Urothelium cell line (cell line): ENCODE results near the gene CXCR2.
"Not testable (repeated sequence)": the region's sequence is repeated elsewhere in the genome, so short reads cannot be mapped to it uniquely, and the experiment has no call there.

ENCODE experiments used
- DNase-seq: peaks from one replicate; pipeline ENCODE4 v3.0.0; 2011; ENCODE audit warnings: low spot score, mixed read lengths
- FAIRE-seq: peaks from 2 replicates; lab custom pipeline; 2011; peaks lifted over from hg19 to GRCh38; lab: Jason Lieb, UNC

CXCR2 gene

DNA sequence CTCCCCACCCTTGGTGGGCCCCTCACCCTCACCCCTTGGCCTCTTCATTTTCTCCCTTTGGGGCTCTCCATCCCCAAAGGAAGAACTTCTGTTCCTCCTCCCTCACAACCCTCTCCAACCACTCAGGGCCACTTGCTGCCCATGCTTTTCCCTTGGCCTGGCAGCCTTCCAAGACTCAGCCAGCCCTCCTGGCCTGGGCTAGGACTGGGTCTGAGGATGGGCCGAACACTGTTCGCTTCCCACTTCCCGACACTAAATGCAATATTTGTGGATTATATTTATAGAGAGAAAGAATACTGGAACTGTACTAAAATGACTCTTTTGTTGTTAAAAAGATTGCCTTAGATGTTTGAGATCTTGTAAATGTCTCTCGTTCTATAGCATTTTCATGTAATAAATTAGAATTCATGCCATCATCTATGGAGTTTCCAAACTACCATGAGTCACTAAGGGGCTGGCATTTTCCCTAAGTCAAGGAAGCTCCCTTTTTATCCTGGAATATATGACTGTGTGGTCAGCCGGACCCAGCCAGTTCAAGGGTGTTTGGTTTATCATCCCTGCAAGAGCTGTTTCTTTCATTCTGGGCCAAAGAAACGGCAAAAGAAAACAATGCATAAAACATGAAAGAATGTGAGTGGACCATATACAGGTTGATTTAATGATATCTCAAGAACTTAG, 3.8 kb downstream of the CXCR2 start:
- FAIRE-seq (no peak), DNase-seq (no peak)

DNA sequence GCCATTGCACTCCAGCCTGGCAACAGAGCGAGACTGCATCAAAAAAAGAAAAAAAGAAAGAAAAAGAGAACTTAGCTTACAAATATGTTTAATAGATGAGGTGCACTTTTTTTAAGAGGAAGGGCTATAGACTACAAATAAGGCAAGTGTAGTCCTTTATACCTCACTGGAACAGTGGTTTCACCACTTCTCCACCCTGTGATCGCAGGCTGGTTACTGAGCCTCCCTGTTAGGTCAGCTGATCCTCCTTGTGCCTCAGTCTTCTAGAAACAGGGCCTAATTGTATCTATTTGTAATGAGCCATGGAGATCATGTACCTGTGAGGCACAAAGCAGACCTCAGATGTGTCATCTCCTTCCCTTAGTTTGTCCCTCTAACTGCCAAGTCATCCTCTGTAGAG, 4.5 kb downstream of the CXCR2 start:
- FAIRE-seq (no peak), DNase-seq (no peak)

DNA sequence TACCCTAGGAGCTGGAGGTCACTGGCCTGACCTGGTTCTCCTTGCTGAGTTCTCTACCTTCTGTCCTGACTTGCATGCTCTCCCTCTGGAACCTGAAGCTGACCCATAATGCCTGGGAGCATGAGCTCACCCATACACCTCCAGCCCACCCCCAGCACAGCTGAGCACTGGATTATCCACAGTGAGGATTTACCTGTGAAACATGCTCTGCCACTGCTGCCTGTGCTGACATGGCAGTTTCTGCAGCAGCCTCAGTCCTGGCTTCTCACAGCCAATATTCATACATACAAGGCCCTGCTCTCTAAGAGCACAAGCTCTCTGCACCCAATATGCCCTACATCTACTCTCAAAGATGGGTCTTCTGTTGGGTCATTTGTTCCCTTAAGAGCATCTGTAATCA, 5.0 kb downstream of the CXCR2 start:
- FAIRE-seq = no peak
- no peak for DNase-seq

DNA sequence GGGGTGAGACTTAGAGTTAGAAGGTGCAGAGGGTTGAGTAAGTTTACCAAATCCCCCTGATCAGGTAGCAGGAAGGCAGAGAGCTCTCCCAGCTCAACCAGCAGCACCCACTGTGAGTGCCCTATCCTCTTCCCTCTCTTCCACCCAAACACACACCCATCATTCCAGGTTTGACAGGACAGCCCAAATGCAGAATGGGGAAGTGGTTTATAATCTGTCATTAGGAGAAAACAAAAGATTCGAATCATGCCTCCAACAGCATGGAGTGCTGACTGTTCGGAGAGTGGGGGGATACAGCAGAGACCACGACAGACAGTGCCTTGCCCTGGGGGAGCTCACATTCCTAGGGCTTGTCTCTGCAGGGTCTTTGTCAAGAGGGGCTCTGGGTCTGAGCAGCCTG, 11.7 kb downstream of the CXCR2 start:
- FAIRE-seq (no peak), DNase-seq (no peak)

DNA sequence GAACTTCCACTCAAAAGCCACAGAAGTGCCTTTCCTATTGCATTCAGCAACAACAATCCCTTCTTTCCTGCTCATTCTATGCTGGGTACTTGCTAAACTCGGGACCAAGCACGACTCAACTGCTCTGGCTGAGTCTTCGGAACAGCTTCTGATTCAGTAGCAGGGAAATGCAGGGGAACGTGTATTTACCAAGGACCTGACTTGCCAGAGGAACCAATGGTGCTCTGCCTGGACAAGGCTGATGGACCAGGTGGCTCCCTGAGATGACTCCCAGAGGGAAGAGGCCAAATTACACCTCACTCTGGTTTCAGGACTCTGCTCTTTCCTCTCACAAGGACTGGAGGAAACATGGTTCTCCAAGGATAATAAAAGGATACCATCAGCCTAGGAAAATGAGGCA, 12.2 kb downstream of the CXCR2 start:
- DNase-seq (no peak), FAIRE-seq (no peak)

DNA sequence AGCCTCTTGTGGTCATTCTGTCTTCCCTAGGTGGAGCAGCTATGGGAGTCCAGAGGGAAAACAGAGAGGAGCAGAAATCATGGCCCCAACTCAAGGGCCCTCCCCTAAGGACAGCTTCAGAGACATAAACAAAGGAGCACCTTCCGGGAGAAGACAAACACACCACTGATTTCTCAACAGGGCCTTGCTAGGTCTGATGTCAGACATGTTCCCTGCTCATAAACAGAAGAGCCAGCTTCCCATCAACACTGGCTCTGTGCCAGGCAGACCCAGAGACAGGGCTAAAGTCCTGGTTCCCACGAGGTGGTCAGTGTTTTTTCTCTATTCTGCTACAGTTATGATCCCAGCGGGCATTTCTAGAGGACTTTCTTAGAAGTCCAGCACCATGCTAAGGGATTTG, 19.3 kb downstream of the CXCR2 start:
- FAIRE-seq (no peak), DNase-seq (no peak)

DNA sequence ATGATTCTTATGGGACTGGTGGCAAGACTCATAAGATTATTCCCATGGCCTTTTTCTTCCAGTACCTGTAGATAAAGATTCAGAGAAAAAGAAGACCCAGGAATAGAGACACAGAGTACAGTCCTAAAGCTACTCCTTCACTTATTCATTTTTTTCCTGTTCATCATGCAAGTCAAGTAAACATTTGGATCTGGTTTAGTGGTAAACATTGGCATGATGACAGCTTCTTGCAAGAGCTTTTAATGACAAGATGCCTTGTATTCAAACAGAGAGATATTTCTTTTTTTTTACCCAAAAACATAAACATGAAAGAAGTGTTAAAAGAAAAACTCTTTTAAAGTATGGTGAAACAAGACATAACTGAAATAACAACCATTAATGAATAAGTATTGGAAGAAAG, 20.2 kb downstream of the CXCR2 start:
- no peak for DNase-seq
- FAIRE-seq = no peak

DNA sequence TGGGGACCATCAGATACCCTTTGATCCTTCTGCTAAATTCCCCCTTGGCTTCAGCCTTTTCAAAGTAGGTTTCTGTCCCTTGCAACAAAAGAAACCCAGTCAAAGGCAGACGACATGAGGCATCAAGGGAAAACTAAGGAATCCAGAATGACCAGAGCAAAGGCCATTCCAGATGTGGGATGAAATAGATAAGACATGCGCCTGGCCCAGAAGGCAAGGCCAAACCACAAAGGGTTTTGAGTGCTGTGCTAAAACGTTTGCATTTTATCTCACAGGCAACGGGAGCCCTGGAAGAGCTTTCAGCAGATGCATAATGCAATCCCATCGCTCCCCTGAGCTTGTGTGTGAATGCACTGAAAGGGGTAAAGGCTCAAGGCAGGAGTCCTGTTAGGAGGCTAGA, 23.3 kb downstream of the CXCR2 start:
- FAIRE-seq (no peak), DNase-seq (no peak)

DNA sequence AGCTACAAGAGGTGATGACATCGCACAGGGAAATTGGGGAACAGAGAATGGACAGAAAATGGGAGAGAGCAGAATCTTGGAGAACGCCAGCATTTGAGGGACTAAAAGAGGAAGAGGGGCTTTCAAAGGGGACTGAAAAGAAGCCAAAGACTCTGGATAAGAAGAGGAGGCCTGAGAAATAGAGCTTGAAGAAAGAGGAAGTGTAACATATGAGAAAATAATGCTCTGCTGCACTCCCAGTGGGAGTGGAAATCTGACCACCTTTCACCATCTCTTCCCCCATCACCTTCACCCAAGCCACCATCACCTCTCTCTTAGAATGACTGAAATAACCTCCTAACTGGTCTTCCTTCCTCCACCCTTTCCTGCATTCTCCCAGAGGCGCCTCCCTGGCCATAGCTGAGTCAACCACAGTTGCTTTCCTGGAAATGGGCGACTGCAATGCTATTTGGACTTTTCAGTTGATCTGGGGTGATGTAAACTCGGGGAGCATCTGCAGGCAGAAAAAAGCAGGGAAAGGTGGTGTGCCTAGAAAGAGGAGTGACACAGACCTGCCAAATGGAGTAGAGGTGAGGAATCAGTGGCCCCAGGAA, 24.1 kb downstream of the CXCR2 start:
- FAIRE-seq = no peak
- no peak for DNase-seq

DNA sequence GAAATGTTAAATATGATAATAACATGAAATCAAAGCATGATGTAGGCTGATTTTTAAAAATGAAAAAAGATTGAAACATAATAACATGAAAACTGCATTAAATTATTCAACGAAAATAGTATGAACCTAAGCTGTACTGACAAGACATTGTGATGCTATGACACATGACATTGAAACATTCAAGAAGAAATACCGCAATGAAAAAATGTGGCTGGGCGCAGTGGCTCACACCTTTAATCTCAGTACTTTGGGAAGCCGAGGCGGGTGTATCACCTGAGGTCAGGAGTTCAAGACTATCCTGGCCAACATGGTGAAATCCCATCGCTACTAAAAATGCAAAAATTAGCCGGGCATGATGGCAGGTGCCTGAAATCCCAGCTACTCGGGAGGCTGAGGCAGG, 26.3 kb downstream of the CXCR2 start:
- no peak for FAIRE-seq
- no peak for DNase-seq

DNA sequence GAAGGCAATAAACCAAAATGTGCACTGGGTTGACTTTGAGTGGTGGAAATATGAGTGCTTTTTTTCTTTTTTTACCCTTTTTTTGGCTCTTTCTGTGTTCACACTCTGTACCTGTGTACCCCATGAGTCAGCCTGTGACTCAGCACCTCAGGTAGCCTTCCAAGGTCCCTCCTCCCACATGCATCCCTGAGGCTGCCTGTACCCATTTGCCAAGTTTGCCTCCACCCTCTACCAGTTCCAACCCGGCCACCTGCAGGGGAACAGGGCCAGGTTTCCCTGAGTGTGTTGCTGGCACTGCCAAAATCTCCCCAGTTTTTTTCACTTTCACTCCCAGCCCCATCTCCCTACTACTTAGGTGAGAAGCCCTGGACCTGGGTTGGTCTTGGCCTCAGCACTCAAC, 26.9 kb downstream of the CXCR2 start:
- FAIRE-seq (no peak), DNase-seq (peak; percentile 30)

DNA sequence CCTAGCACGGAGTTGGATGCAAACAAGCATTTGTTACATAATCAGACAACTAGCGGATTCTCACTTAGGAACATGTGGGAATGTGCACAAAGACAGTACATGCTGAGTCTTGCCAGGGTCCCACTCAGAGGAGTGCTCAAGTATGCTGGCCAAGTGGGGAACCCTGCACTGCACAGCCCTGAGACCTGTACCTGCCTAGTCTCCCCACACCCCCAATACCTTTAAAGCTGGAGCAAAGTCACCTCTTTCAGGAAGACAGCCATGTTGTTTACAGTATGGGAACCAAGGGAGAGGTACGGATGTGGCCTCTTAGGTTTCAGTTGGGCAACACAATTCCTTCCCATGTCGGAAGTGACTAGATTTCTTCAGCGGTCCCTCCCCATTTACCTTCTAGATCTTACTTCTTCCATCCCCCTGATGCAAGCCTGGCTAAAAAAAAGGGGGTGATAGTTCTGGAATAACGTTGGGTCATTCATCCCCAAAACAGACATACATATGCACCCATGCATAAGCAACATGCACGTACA, 30.2 kb downstream of the CXCR2 start:
- FAIRE-seq = no peak
- DNase-seq = no peak

DNA sequence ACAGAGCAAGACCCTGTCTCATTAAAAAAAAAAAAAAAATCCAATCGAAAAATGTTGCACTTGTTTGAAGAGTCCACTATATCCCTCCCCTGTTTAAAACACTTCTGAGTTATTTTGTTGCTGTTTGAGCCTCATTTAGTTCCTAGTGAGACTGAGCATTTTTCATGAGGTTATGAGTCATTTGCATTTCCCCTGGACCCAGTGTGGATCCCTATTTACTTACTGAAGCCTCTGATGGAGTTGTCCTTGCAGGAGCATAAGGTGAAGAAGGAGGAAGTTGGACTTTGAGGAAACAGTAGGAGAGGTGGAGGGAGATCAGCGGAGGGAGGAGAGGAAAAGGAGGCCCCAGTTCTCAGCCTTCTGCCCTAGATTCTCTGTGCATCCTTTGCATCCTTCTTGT, 35.8 kb downstream of the CXCR2 start:
- FAIRE-seq (no peak), DNase-seq (no peak)

DNA sequence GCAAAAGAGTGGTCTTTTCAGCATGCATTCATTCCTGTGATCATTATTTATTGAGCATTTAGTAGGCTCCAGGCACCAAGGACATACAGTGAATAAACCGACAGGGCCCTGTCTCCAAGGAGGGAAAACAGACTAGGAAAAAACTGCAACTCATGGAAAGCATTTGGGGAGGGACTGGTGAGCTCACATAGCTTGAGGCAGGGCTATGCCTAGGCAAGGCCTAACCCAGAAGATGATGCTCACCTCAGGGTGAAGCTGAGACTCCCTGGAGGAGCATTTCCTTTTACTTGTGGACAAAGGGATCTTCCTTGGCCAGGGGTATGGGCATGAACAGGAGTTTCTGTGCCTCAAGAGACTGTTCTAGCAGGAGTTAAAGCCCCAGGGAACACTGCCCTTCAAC, 37.0 kb downstream of the CXCR2 start:
- FAIRE-seq = no peak
- DNase-seq = no peak

DNA sequence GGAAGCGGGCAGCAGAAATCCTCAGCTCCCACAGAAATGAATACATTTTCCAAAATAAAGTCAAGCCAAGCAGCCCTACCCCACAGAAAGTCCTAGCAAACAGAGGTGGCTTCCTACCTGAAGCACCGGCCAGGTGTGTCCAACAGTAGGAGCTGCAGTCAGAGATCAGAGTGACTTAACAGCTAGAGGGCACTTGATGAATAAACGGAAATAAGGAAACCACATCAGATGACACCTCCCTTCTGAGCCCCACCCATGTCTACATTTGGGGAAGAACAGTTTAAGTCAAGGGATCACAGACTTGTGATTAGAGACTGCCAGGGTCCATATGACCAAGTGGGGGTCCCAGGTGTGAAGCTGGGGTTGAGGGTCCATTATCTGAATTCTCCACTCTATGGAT, 41.0 kb downstream of the CXCR2 start, which contains the start of gene CXCR1:
Gene CXCR1 (minus strand): TSS at position 172 of the 400 bp plus-strand sequence. CDS start 1,751 bp downstream, outside the sequence.
- FAIRE-seq (no peak), DNase-seq (no peak)

DNA sequence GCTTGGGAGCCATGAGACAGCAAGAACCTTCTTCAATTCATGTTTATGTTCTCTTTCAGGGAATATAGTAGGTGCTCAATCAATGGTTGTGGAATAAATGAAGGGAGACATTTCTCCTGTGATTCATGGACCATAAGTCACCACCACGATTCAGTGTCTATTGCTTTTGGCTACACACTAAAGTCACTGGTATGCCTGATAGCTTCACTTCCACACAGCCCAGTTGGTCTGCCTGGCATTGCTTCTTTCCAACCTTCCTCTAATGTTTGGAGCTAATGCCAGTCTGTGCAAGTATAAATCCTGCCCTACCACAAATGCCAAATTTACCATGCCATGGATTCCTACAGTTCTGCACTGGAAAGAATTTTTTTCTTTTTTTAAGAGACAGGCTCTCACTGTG, 42.2 kb downstream of the CXCR2 start:
- no peak for FAIRE-seq
- no peak for DNase-seq

DNA sequence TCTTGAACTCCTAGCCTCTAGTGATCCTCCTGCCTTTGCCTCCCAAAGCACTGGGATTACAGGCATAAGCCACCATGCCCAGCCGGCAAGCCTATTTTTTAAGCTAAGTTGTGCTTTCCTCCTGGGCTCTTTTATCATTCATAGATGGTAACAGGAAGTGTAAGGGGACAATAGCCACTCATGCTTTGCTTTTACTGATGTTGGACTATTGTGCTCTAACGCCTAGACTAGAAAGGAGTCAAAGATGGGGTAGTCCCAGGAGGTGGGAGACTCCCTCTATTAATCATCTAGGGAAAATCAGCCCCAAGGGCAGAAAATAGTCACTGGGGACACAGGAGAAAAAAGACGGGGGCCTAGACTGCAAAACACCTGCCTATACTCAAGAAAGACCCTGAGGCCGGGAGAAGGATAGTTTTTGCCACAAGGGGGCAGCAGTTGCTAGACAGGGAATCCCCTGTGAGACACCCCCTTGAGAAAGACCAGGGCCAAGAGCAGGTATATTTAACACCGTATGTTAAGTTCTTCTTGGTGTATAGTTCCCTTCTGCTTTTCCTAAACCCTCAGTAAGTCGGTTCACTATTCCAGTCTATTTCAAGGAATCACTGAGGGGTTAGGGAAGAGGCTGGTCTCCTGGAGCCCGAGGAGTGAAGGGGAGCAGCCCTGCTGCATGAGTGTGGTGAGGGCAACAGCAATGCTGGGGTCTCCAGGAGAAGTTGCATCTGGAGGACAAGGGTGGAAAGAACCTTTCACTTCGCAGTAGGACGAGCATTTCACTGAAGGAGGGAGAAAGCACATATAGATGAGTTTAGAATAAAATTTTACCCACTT, 43.0 kb downstream of the CXCR2 start:
- FAIRE-seq (no peak), DNase-seq (peak; percentile 54)

DNA sequence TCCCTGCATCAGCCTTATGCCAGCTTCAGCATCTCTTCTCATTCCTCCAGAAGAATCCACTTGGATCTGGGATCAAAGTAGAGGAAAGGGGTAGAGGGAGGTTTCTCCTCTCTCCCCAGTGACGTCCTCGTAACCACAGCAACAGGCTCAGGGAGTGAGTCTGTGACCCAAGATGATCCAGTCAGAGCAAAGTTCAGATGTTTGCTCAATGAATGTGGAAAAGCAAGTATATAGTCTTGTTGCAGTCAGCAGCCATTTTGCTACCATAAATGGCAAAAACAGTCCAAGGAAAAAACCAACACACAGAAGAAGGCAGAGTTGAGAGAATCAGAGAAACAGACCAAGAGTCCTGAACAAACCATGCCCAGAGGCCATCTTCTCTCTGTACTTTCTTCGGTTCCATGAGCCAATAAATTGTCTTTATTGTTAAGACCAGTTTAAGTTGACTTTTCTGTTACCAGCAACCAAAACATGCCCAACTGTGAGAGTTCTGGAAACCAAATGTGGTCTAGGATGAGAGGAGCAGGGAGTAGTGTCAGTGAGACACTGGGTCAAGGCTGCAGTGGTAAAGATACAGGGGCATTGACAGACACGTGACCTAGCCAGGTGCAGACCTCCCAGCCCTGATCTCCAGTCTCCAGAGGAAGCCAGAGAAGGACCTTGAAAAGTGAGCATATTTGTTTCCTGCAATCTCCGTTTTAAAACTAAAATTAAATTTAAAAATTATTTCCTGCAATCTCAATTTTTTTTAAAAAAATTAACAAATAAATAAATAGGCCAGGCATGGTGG, 44.1 kb downstream of the CXCR2 start:
- no peak for DNase-seq
- FAIRE-seq = no peak

DNA sequence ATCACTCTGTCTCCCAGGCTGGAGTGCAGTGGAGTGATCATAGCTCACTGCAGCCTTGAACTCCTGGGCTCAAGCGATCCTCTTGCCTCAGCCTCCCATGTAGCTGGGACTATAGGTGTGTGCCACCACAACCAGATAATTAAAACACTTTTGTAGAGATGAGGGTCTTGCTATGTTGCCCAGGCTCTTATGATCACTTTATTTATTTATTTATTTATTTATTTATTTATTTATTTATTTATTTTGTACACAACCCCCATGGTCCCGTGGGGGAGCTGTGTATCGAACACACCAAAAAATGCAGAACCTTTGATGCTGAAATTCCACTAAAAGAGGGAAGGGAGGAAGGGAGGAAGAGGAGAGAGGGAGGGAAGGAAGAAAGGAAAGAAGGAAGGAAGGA, 45.9 kb downstream of the CXCR2 start:
- DNase-seq, FAIRE-seq: not testable (repeated sequence)

DNA sequence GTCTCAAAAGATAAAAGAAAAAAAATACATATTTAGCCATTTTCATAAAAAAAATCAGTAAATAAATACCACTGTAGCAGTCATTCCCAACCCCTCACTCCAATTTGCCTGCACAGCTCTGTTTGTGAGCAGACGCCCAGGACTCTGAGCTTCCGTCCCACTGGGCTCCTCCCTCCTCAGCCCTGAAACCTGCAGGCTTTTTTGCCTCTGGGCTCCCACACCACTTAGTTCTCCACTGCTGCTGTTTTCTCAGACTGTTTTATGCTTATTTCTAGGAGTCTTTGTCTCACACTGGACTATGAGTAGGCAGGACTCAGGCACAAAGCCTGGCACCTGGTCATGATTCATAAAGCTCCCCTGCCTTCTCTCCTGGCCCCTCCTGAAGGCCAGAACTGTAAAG, 47.0 kb downstream of the CXCR2 start:
- DNase-seq (no peak), FAIRE-seq (no peak)

DNA sequence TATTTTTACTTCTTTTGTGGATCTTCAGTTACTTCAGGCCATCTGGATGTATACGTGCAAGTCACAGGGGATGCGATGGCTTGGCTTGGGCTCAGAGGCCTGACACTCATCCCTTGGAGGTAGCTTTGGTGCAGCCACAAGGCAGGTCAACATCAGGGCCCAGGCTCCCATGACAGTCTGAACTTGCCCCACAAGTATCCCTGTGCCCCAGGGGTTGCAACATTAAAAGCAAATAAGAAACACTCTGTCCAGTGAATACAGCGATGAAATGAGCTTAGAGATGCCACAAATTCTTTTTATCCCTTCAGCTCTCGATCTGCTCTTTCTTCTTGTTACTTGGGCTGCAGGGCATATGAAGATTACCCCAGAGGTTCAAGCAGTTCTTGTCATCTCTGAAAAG, 54.0 kb downstream of the CXCR2 start:
- no peak for FAIRE-seq

More for the DNA sequence above, 54.0 kb downstream of the CXCR2 start:
- no peak for DNase-seq
